Lower leg skin (tissue), 3 donors: ENCODE measurements around the gene TXNIP.

Source experiments
- POLR2A ChIP-seq, 2 donors: fragments of 450-650 bp; IDR thresholded peaks; one replicate each; pipeline ENCODE4 v1.6.1; 2016 to 2017; ENCODE audit warnings: antibody characterized with exemption in 2 of 2, mild to moderate bottlenecking in 1 of 2, moderate library complexity in 1 of 2
- TF ChIP-seq, protein P1 (sequence below), 3 donors: fragments of 450-650 bp; IDR thresholded peaks; one replicate each; pipeline ENCODE4 v1.5.1; 2016; ENCODE audit warnings: antibody characterized with exemption in 3 of 3, mild to moderate bottlenecking in 3 of 3, moderate library complexity in 2 of 3

- TF ChIP-seq, protein P1, sequence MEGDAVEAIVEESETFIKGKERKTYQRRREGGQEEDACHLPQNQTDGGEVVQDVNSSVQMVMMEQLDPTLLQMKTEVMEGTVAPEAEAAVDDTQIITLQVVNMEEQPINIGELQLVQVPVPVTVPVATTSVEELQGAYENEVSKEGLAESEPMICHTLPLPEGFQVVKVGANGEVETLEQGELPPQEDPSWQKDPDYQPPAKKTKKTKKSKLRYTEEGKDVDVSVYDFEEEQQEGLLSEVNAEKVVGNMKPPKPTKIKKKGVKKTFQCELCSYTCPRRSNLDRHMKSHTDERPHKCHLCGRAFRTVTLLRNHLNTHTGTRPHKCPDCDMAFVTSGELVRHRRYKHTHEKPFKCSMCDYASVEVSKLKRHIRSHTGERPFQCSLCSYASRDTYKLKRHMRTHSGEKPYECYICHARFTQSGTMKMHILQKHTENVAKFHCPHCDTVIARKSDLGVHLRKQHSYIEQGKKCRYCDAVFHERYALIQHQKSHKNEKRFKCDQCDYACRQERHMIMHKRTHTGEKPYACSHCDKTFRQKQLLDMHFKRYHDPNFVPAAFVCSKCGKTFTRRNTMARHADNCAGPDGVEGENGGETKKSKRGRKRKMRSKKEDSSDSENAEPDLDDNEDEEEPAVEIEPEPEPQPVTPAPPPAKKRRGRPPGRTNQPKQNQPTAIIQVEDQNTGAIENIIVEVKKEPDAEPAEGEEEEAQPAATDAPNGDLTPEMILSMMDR (IDR thresholded peaks at IDR 0.05), result no peak
- no peak for TF ChIP-seq POLR2A (IDR thresholded peaks at IDR 0.05)
Measured at GRCh38 chr1:145992958-145993617, 3.3 kb downstream of the TXNIP start.
